ENCODE measurements around the gene DOCK4.

- TF ChIP-seq CEBPB (IDR thresholded peaks at IDR 0.05) (no peak), MAX (IDR thresholded peaks at IDR 0.05) (no peak), REST (IDR thresholded peaks at IDR 0.05; ENCODE audit: low read depth) (no peak), EP300 (IDR thresholded peaks at IDR 0.05; ENCODE audit: borderline replicate concordance) (no peak), TAF1 (IDR thresholded peaks at IDR 0.05; ENCODE audit: low read depth) (no peak), CREB1 (IDR thresholded peaks at IDR 0.05; ENCODE audit: low read depth) (no peak), YY1 (IDR thresholded peaks at IDR 0.05; ENCODE audit: low read depth) (no peak), TEAD4 (IDR thresholded peaks at IDR 0.05) (no peak), FOXM1 (IDR thresholded peaks at IDR 0.05; ENCODE audit: borderline replicate concordance, low read depth) (no peak), USF1 (IDR thresholded peaks at IDR 0.05) (no peak), RAD21 (IDR thresholded peaks at IDR 0.05; ENCODE audit: low read depth) (no peak)
Observed at GRCh38 chr7:112161253-112162141, 44.7 kb downstream of the DOCK4 start.
